CD4-positive, alpha-beta T cell treated with Interleukin-4 for 1 hour (primary cell): Measurements from ENCODE around the gene DLEC1.
"Not testable (repeated sequence)": the region's sequence is repeated elsewhere in the genome, so short reads cannot be mapped to it uniquely, and the experiment has no call there.

Experiments
- DNase-seq, 2 donors: peaks; one replicate each; pipeline ENCODE4 v3.0.0-alpha.2; 2020 to 2022

DLEC1 gene

GRCh38 chr3:38087278-38087677, 48.3 kb downstream of the DLEC1 start:
- not testable (repeated sequence) for DNase-seq

GRCh38 chr3:38088126-38089078, 49.4 kb downstream of the DLEC1 start:
- no peak for DNase-seq

GRCh38 chr3:38089163-38089562, 50.2 kb downstream of the DLEC1 start:
- no peak for DNase-seq

GRCh38 chr3:38090453-38090852, 51.4 kb downstream of the DLEC1 start:
- no peak for DNase-seq

GRCh38 chr3:38094999-38095398, 56.0 kb downstream of the DLEC1 start:
- no peak for DNase-seq

GRCh38 chr3:38095669-38096483, 56.9 kb downstream of the DLEC1 start:
- DNase-seq = no peak

GRCh38 chr3:38097446-38098375, 58.7 kb downstream of the DLEC1 start:
- no peak for DNase-seq

- no peak for DNase-seq
These were observed 59.3 kb downstream of the DLEC1 start for GRCh38 chr3:38098376-38098723.

- no peak for DNase-seq
These were observed 60.5 kb downstream of the DLEC1 start for GRCh38 chr3:38099518-38099917.

GRCh38 chr3:38100498-38100897, 61.5 kb downstream of the DLEC1 start:
- no peak for DNase-seq

GRCh38 chr3:38101811-38102443, 62.9 kb downstream of the DLEC1 start:
- no peak for DNase-seq

- no peak for DNase-seq
These were observed 63.4 kb downstream of the DLEC1 start for GRCh38 chr3:38102444-38102814.

- DNase-seq = no peak
These were observed 66.5 kb downstream of the DLEC1 start for GRCh38 chr3:38105525-38105924.

GRCh38 chr3:38107911-38108648, 69.1 kb downstream of the DLEC1 start:
- no peak for DNase-seq

- DNase-seq = peak in 1 of 2 donors; percentile 28
These were observed 69.9 kb downstream of the DLEC1 start for GRCh38 chr3:38108649-38109579.

GRCh38 chr3:38109580-38110313, 70.7 kb downstream of the DLEC1 start:
- no peak for DNase-seq

- DNase-seq = no peak
These were observed 71.5 kb downstream of the DLEC1 start for GRCh38 chr3:38110314-38111050.

GRCh38 chr3:38111201-38111600, 72.2 kb downstream of the DLEC1 start:
- DNase-seq = peak in 1 of 2 donors; percentile 5
